ENCODE results near the gene MDN1. TPM values are rescaled to one million over a fixed set of nuclear protein-coding genes. Genes with fewer than 3 reads are reported as not detected.

MDN1 gene
- total and polyA plus RNA-seq, 2 of the 4 experiments (the other 2 are of a cell fraction), result 7.7 to 26.7 TPM

GRCh38 chr6:89859744-89860143, 40.1 kb upstream of the MDN1 start:
- DNase-seq (no peak), ATAC-seq (ENCODE audit: low read depth) (no peak)
- Histone ChIP-seq H3K4me2 (ENCODE audit: low read depth, low read length) (no peak overlapping the region), H3K79me1 (ENCODE audit: low read depth in 1 of 2, low read length in 2 of 2) (peaks cover 0 to 3% of the 10 kb centered on the region in 2 experiments; a peak in 1 of 4 replicates), H3K9me1 (ENCODE audit: insufficient read depth, low read length) (no peaks in the 10 kb centered on the region), H2AK5ac (ENCODE audit: low read depth, low read length) (no peak overlapping the region), H3K4me3 (ENCODE audit: insufficient read depth, low read depth, low read length) (no peak overlapping the region), H4K8ac (ENCODE audit: low read depth in 2 of 2, low read length in 2 of 2) (no peak overlapping the region), H3K4me1 (ENCODE audit: control insufficient read depth, insufficient read depth, low read length) (no peaks in the 10 kb centered on the region), H3K9ac (ENCODE audit: low read depth, low read length) (no peak overlapping the region), H2AK9ac (replicated peaks; ENCODE audit: low read depth, low read length, poor library complexity) (no peak overlapping the region), H3K36me3 (ENCODE audit: control insufficient read depth, insufficient read depth, low read length) (peaks cover 24% of the 10 kb centered on the region), H3K23ac (ENCODE audit: low read depth, low read length) (no peak overlapping the region), H2BK5ac (ENCODE audit: low read depth, low read length, poor library complexity, severe bottlenecking) (no peak overlapping the region), H2BK120ac (ENCODE audit: low read depth, low read length) (no peak overlapping the region), H3K56ac (ENCODE audit: extremely low read depth, insufficient read depth, low read length) (no peak overlapping the region), H3K27ac (ENCODE audit: insufficient read depth, low read length) (no peak overlapping the region), H3K27me3 (ENCODE audit: control insufficient read depth, insufficient read depth, low read length) (no peaks in the 10 kb centered on the region), H3K9me3 (ENCODE audit: control insufficient read depth, insufficient read depth, low read length) (no peaks in the 10 kb centered on the region), H3K18ac (ENCODE audit: low read depth, low read length) (no peak overlapping the region), H4K20me1 (ENCODE audit: insufficient read depth, low read length) (no peaks in the 10 kb centered on the region), H2AFZ (replicated peaks; ENCODE audit: low read length, poor library complexity) (no peak overlapping the region), H2BK15ac (ENCODE audit: low read depth, low read length) (no peak overlapping the region), H4K91ac (ENCODE audit: insufficient read depth, low read depth, low read length) (no peak overlapping the region), H3K14ac (replicated peaks; ENCODE audit: low read depth, low read length) (no peak overlapping the region), H4K5ac (ENCODE audit: low read depth, low read length) (no peak overlapping the region), H3K4ac (ENCODE audit: low read depth, low read length) (no peak overlapping the region), H2BK20ac (ENCODE audit: low read depth, low read length) (no peak overlapping the region)
- dilution Hi-C loops (cut with HindIII; ENCODE audit: low sequenced_read_pairs, unreplicated experiment) (no loop called here), intact Hi-C loops (cut with micrococcal nuclease) (no loop called here), in situ Hi-C loops (cut with MboI; ENCODE audit: low sequenced_read_pairs) (no loop called here)
- ChIA-PET CTCF (no interaction called here), POLR2A (ENCODE audit: unreplicated experiment) (no interaction called here)
- TF ChIP-seq BHLHE40 (IDR thresholded peaks at IDR 0.05; ENCODE audit: low read depth, low read length) (no peak), RAD21 (IDR thresholded peaks at IDR 0.05; ENCODE audit: low read length) (no peak), SMC3 (IDR thresholded peaks at IDR 0.05; ENCODE audit: low read depth, low read length) (no peak), POLR2A (IDR thresholded peaks at IDR 0.05; ENCODE audit: low read depth, low read length) (no peak)
- no TSS peak for BruUV-seq (replicated peaks)
- WGBS, 2 experiments (ENCODE audit: extremely low coverage in 2 of 2, insufficient read length in 1 of 2), result no CpG with 5 or more reads among the region's 4 CpGs
